ENCODE data around the gene DQX1.
A peak's percentile ranks its signal among the peaks of the same experiment; 100 is the strongest.

DQX1 gene

GRCh38 chr2:74513605-74514367, 12.2 kb downstream of the DQX1 start:
- peak in 1 of 10 donors; percentile 72 for DNase-seq
- intact Hi-C loops (cut with DNase I) = no loop called here

GRCh38 chr2:74512744-74513604, 13.1 kb downstream of the DQX1 start:
- DNase-seq = peak in 2 of 10 donors; percentile 33 to 59
- intact Hi-C loops (cut with DNase I) = no loop called here

GRCh38 chr2:74511104-74511989, 14.7 kb downstream of the DQX1 start:
- intact Hi-C loops (cut with DNase I) = no loop called here
- peak in 2 of 10 donors; percentile 8 to 35 for DNase-seq

GRCh38 chr2:74510272-74510671, 15.8 kb downstream of the DQX1 start:
- intact Hi-C loops (cut with DNase I) = no loop called here
- DNase-seq = no peak

GRCh38 chr2:74507926-74508520, 18.0 kb downstream of the DQX1 start:
- peak in 4 of 10 donors; percentile 15 to 87 (median 66) for DNase-seq
- intact Hi-C loops (cut with DNase I) = loop anchor here (1.0 kb wide), 2 partner anchors 21 to 25 kb away; partner anchors contain the start of genes AUP1, HTRA2 and TTC31

- intact Hi-C loops (cut with DNase I) = loop anchor here (1.0 kb wide), 1 partner anchor 24 kb away; the partner anchor contains the start of gene TTC31
- peak; percentile 91 to 99 (median 98) for DNase-seq
Measured at GRCh38 chr2:74507145-74507925, 18.7 kb downstream of the DQX1 start, which contains the start of gene PCGF1. Gene PCGF1 (minus strand): TSS chr2:74507695. CDS start chr2:74507668, 27 bp downstream.

GRCh38 chr2:74505448-74506246, 20.4 kb downstream of the DQX1 start:
- DNase-seq = peak in 2 of 10 donors; percentile 31 to 75
- intact Hi-C loops (cut with DNase I) = no loop called here

- intact Hi-C loops (cut with DNase I) = loop anchor here (5.0 kb wide), 1 partner anchor 83 kb away; no protein-coding TSS in a partner anchor
Measured at GRCh38 chr2:74504591-74504990, 21.4 kb downstream of the DQX1 start.

GRCh38 chr2:74503506-74504475, 22.2 kb downstream of the DQX1 start:
- peak in 2 of 10 donors; percentile 69 to 81 for DNase-seq
- intact Hi-C loops (cut with DNase I) = loop anchor here (5.0 kb wide), 1 partner anchor 84 kb away; no protein-coding TSS in a partner anchor

More at GRCh38 chr2:74504591-74504990, 21.4 kb downstream of the DQX1 start:
- peak in 1 of 10 donors; percentile 7 for DNase-seq

GRCh38 chr2:74502720-74503505, 23.1 kb downstream of the DQX1 start:
- peak in 2 of 10 donors; percentile 80 to 81 for DNase-seq
- intact Hi-C loops (cut with DNase I) = loop anchor here (5.0 kb wide), 1 partner anchor 84 kb away; no protein-coding TSS in a partner anchor

- DNase-seq = peak in 2 of 10 donors; percentile 45 to 75
- intact Hi-C loops (cut with DNase I) = loop anchor here (5.0 kb wide), 1 partner anchor 85 kb away; no protein-coding TSS in a partner anchor
Measured at GRCh38 chr2:74502147-74502719, 23.8 kb downstream of the DQX1 start.

GRCh38 chr2:74501335-74502071, 24.5 kb downstream of the DQX1 start:
- peak in 1 of 10 donors; percentile 49 for DNase-seq
- intact Hi-C loops (cut with DNase I) = loop anchor here (5.0 kb wide), 1 partner anchor 86 kb away; no protein-coding TSS in a partner anchor

- DNase-seq = peak in 1 of 10 donors; percentile 25
- intact Hi-C loops (cut with DNase I) = loop anchor here (5.0 kb wide), 1 partner anchor 87 kb away; no protein-coding TSS in a partner anchor
Measured at GRCh38 chr2:74500578-74500946, 25.5 kb downstream of the DQX1 start.

GRCh38 chr2:74499940-74500577, 26.0 kb downstream of the DQX1 start:
- intact Hi-C loops (cut with DNase I) = loop anchor here (5.0 kb wide), 1 partner anchor 87 kb away; no protein-coding TSS in a partner anchor
- DNase-seq = no peak

Data from posterior cingulate gyrus (tissue), 11 donors.